Trophoblast cell (in vitro differentiated cells and primary cell): ENCODE data around the gene FOSL2.

Source experiments
- DNase-seq, 2 donors: peaks; one replicate each; pipeline ENCODE4 v3.0.0-alpha.2; 2016
- H2AFZ ChIP-seq: 2 replicates; pipeline ENCODE4 v1.6.1; 2013; ENCODE audit warnings: low read length, moderate library complexity, mild to moderate bottlenecking; ENCODE audit not compliant: insufficient read depth, poor library complexity
- H2AK5ac ChIP-seq: 2 replicates; pipeline ENCODE4 v1.6.1; 2013; ENCODE audit warnings: mild to moderate bottlenecking, low read length
- H2BK120ac ChIP-seq: 2 replicates; pipeline ENCODE4 v1.6.1; 2013; ENCODE audit warnings: low read length, mild to moderate bottlenecking, moderate library complexity; ENCODE audit not compliant: insufficient read depth, poor library complexity
- H2BK12ac ChIP-seq: 2 replicates; pipeline ENCODE4 v1.6.1; 2013; ENCODE audit warnings: mild to moderate bottlenecking, low read length, moderate library complexity
- H2BK5ac ChIP-seq: 2 replicates; pipeline ENCODE4 v1.6.1; 2013; ENCODE audit warnings: low read length, low read depth, moderate library complexity, mild to moderate bottlenecking; ENCODE audit not compliant: poor library complexity
- H3K14ac ChIP-seq: 2 replicates; pipeline ENCODE4 v1.6.1; 2013; ENCODE audit warnings: mild to moderate bottlenecking, low read length
- H3K18ac ChIP-seq: 2 replicates; pipeline ENCODE4 v1.6.1; 2013; ENCODE audit warnings: mild to moderate bottlenecking, low read length
- H3K23ac ChIP-seq: 2 replicates; pipeline ENCODE4 v1.6.1; 2013; ENCODE audit warnings: low read length
- H3K27ac ChIP-seq: 2 replicates; pipeline ENCODE4 v1.5.1; 2013; ENCODE audit warnings: low read depth, mild to moderate bottlenecking, inconsistent platforms, low read length, moderate library complexity
- H3K27me3 ChIP-seq: 2 replicates; pipeline ENCODE4 v1.6.1; 2013; ENCODE audit warnings: inconsistent platforms, mild to moderate bottlenecking, low read length, moderate library complexity; ENCODE audit not compliant: insufficient read depth
- H3K36me3 ChIP-seq, 2 experiments: 1 replicate in 1 of 2; 2 replicates in 1 of 2; pipeline ENCODE4 v1.6.1; 2013; ENCODE audit warnings: low read length in 2 of 2, mild to moderate bottlenecking in 2 of 2, moderate library complexity in 1 of 2; ENCODE audit not compliant: insufficient read depth in 2 of 2, control insufficient read depth in 1 of 2
- H3K4ac ChIP-seq: 2 replicates; pipeline ENCODE4 v1.6.1; 2013; ENCODE audit warnings: low read depth, mild to moderate bottlenecking, low read length, moderate library complexity
- H3K4me1 ChIP-seq, 2 experiments: 1 replicate in 1 of 2; 2 replicates in 1 of 2; pipeline ENCODE4 v1.6.1; 2013; ENCODE audit warnings: low read length in 2 of 2, mild to moderate bottlenecking in 2 of 2, moderate library complexity in 1 of 2; ENCODE audit not compliant: insufficient read depth in 2 of 2, control insufficient read depth in 1 of 2
- H3K4me2 ChIP-seq: 2 replicates; pipeline ENCODE4 v1.6.1; 2013; ENCODE audit warnings: inconsistent platforms, mild to moderate bottlenecking, low read length, moderate library complexity
- H3K4me3 ChIP-seq: 2 replicates; pipeline ENCODE4 v1.5.1; 2013; ENCODE audit warnings: mild to moderate bottlenecking, low read depth, low read length, inconsistent platforms
- H3K79me1 ChIP-seq: one replicate; pipeline ENCODE4 v1.6.1; 2013; ENCODE audit warnings: low read length
- H3K79me2 ChIP-seq: 2 replicates; pipeline ENCODE4 v1.6.1; 2013; ENCODE audit warnings: low read length, mild to moderate bottlenecking; ENCODE audit not compliant: control insufficient read depth, insufficient read depth, poor library complexity
- H3K9ac ChIP-seq: 2 replicates; pipeline ENCODE4 v1.6.1; 2013; ENCODE audit warnings: mild to moderate bottlenecking, low read length
- H3K9me3 ChIP-seq: 2 replicates; pipeline ENCODE4 v1.6.1; 2013; ENCODE audit warnings: low read depth, mild to moderate bottlenecking, control low read depth, inconsistent platforms, low read length; ENCODE audit not compliant: insufficient read depth
- H4K12ac ChIP-seq: 2 replicates; pipeline ENCODE4 v1.6.1; 2013; ENCODE audit warnings: low read depth, mild to moderate bottlenecking, low read length, moderate library complexity
- H4K8ac ChIP-seq: 2 replicates; pipeline ENCODE4 v1.6.1; 2013; ENCODE audit warnings: low read depth, mild to moderate bottlenecking, low read length, moderate library complexity
- H4K91ac ChIP-seq: one replicate; pipeline ENCODE4 v1.6.1; 2013; ENCODE audit warnings: low read depth, mild to moderate bottlenecking, low read length, moderate library complexity
- WGBS: extraction: QIAGEN DNeasy Blood & Tissue Kit; methylation state at CpG from one replicate; pipeline ENCODE4 v1.1.7; 2013; ENCODE audit warnings: missing lambda C conversion rate; ENCODE audit not compliant: insufficient read length, insufficient coverage; ENCODE audit errors: extremely low coverage; 5-methylcytosine and 5-hydroxymethylcytosine counted together

Gene FOSL2

DNA sequence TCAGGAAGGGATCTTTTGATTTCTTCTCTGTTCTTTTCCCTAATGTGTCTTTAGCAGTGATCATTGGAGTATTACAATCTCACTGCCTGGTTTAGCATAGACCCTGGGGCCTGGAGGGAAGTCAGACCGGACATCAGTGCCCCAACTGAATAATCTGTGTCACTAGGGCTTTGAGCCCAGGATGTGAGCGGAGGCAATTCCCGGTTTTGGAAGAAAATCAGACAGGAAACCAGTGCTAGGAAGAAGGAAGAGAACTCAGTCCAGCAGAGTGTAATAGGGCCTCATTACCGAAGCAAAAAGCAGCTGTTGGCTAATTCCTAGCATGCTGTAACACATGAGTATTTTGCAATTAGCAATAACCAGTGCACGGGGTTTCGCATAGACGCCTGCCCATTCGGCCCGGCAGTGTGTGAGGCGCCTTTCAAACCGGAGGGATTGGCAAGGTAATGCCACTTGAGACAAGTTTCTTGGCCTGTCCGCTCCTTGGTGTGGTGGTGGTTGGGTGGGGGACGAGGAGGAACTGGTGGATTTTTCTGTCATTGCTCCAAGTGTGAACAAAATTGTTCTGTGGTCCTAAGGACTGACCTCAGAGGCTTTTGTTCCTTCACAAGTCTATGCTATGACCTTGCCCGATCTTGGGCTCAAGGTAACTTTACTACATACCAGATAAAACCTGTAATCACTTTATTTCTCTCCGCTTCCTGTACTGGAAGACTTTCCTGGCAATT, 2.8 kb downstream of the FOSL2 start:
- H2AK5ac ChIP-seq = no peak overlapping the region
- H3K27me3 ChIP-seq = no peaks in the 10 kb centered on the region
- H2BK5ac ChIP-seq = peak overlapping the region; percentile 70
- H4K12ac ChIP-seq = no peak overlapping the region
- H3K18ac ChIP-seq = peak overlapping the region; percentile 69
- H3K14ac ChIP-seq = peak overlapping the region; percentile 66
- whole genome bisulfite sequencing = no CpG with 5 or more reads among the region's 15 CpGs
- H3K23ac ChIP-seq = no peak overlapping the region
- peak overlapping the region; percentile 65 for H3K9ac ChIP-seq
- peaks cover 4 to 10% of the 10 kb centered on the region in 2 experiments for H3K36me3 ChIP-seq
- H2BK12ac ChIP-seq = peak overlapping the region; percentile 72
- peaks cover 46% of the 10 kb centered on the region for H3K79me2 ChIP-seq
- no peaks in the 10 kb centered on the region for H3K9me3 ChIP-seq
- peak overlapping the region; percentile 17 for H4K8ac ChIP-seq
- H3K4me1 ChIP-seq = peaks cover 11 to 23% of the 10 kb centered on the region in 2 experiments
- peak overlapping the region; percentile 83 for H3K4me3 ChIP-seq
- H3K4me2 ChIP-seq = peak overlapping the region; percentile 78
- peaks cover 46% of the 10 kb centered on the region for H3K79me1 ChIP-seq
- peak overlapping the region; percentile 45 for H3K27ac ChIP-seq
- no peak overlapping the region for H2AFZ ChIP-seq
- H4K91ac ChIP-seq = peak overlapping the region; percentile 8
- H2BK120ac ChIP-seq = peak overlapping the region; percentile 22
- DNase-seq = peak; percentile 72 to 83
- peak overlapping the region; percentile 92 for H3K4ac ChIP-seq

DNA sequence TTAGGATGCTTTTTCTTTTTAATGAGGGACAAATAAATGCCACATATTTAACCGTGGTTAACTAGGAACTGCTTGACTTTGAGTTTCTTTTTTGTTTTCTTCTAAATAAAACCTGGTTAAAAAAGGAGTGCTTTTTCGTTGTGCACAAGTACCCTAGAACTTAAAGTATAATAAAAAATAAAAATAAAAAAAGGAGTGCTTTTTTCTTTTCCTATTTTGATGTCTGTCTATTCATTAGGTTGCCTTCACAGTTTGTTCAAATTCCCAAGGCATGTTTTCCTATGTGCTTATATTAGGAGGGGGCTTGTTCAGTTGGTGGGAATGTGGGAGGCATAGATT, 4.4 kb downstream of the FOSL2 start:
- Histone ChIP-seq H3K27ac (no peak overlapping the region), H3K9ac (no peak overlapping the region), H3K18ac (no peak overlapping the region), H3K4me1 (peaks cover 6 to 21% of the 10 kb centered on the region in 2 experiments), H4K8ac (no peak overlapping the region), H3K4me3 (no peak overlapping the region), H2BK12ac (no peak overlapping the region), H3K27me3 (no peaks in the 10 kb centered on the region), H3K9me3 (no peaks in the 10 kb centered on the region), H3K23ac (no peak overlapping the region), H4K91ac (no peak overlapping the region), H2BK5ac (no peak overlapping the region), H3K4me2 (no peak overlapping the region), H3K79me2 (peaks cover 49% of the 10 kb centered on the region), H3K14ac (no peak overlapping the region), H3K4ac (no peak overlapping the region), H2AK5ac (no peak overlapping the region), H3K36me3 (peaks cover 5 to 19% of the 10 kb centered on the region in 2 experiments), H4K12ac (no peak overlapping the region), H2BK120ac (no peak overlapping the region), H3K79me1 (peaks cover 35% of the 10 kb centered on the region), H2AFZ (no peak overlapping the region)
- no peak for DNase-seq
- WGBS = no CpG with 5 or more reads among the region's 2 CpGs

DNA sequence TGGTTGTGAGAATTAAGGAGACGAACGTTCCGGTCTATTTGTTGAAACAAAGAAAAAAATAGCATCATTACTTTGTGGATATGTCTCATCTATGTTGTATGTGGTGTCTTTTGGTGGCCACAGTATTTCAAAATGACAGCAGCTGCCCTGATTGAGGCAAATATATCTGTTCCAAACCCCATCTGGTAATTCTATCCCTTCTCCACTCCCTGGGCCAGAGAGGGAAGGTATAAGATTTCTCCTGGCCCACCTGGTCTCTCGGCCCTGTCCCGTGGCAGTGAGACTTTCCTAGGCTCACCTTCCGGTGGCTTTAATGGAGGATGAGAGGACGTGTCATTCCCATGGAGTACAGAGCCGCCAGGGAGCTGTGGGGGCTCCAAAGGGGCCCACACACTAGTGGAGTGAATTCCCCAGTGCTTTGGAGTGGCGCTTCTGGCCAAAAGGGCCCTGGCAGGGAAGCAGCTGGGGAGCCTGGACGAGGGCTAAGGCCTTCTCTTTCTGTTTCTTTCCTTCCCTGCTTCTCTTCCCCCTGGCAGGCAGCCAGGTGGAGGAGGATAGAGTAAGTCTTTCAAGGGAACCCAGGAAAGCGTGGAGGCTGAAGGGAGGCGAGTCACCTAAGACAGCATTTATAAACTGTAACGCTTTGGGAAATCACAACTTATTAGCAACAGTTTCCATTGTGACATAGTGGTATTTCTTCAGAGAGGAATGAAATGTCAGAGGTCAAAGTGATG, 5.6 kb downstream of the FOSL2 start:
- H3K27ac ChIP-seq = no peak overlapping the region
- no peak overlapping the region for H4K91ac ChIP-seq
- H3K9ac ChIP-seq = no peak overlapping the region
- peak in 1 of 2 donors; percentile 54 for DNase-seq
- no peak overlapping the region for H2BK5ac ChIP-seq
- H3K4me3 ChIP-seq = no peak overlapping the region
- no peak overlapping the region for H3K4me2 ChIP-seq
- no peak overlapping the region for H2BK12ac ChIP-seq
- peak overlapping the region; percentile 90 for H3K4ac ChIP-seq
- no peak overlapping the region for H4K12ac ChIP-seq
- peak overlapping the region; percentile 22 for H3K14ac ChIP-seq
- no peak overlapping the region for H4K8ac ChIP-seq
- H3K9me3 ChIP-seq = no peaks in the 10 kb centered on the region
- H3K79me1 ChIP-seq = peaks cover 24% of the 10 kb centered on the region
- WGBS = no CpG with 5 or more reads among the region's 13 CpGs
- H3K36me3 ChIP-seq = peaks cover 11 to 29% of the 10 kb centered on the region in 2 experiments
- H3K79me2 ChIP-seq = peaks cover 48% of the 10 kb centered on the region
- H3K18ac ChIP-seq = peak overlapping the region; percentile 72
- H2AK5ac ChIP-seq = no peak overlapping the region
- H3K27me3 ChIP-seq = no peaks in the 10 kb centered on the region
- H2BK120ac ChIP-seq = no peak overlapping the region
- peak overlapping the region; percentile 17 for H2AFZ ChIP-seq
- no peak overlapping the region for H3K23ac ChIP-seq
- peaks cover 6 to 21% of the 10 kb centered on the region in 2 experiments for H3K4me1 ChIP-seq

DNA sequence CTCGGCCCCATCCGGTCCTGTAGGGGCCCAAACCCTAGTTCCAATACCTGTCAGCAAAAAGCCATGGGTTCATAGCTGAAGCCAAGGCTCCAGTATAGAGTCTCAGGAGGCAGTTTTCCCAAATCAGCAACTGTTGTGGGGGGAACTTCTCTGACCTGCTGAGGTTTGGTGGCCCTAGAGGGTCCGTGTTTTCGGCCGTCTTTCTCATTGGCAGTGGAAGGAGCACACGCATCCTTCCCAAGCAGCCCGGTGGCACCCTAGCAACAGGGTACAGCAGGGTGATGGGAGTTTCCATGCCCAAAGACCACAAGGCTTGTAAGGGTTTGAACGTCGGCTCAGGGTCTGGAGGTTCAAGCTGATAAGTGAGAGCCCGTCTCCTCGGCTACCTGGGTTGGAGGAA, 6.6 kb downstream of the FOSL2 start:
- H3K23ac ChIP-seq = no peak overlapping the region
- no peaks in the 10 kb centered on the region for H3K9me3 ChIP-seq
- H3K4me1 ChIP-seq = peaks cover 6 to 21% of the 10 kb centered on the region in 2 experiments
- no peak overlapping the region for H2BK120ac ChIP-seq
- no peak for DNase-seq
- no peak overlapping the region for H4K8ac ChIP-seq
- H3K79me1 ChIP-seq = peaks cover 17% of the 10 kb centered on the region
- no peak overlapping the region for H4K91ac ChIP-seq
- no peak overlapping the region for H3K27ac ChIP-seq
- no peak overlapping the region for H4K12ac ChIP-seq
- H3K27me3 ChIP-seq = no peaks in the 10 kb centered on the region
- H3K18ac ChIP-seq = peak overlapping the region; percentile 20
- H3K4ac ChIP-seq = peak overlapping the region; percentile 90
- H2BK12ac ChIP-seq = no peak overlapping the region
- no peak overlapping the region for H3K14ac ChIP-seq
- WGBS = no CpG with 5 or more reads among the region's 11 CpGs
- H3K4me2 ChIP-seq = no peak overlapping the region
- peaks cover 40% of the 10 kb centered on the region for H3K79me2 ChIP-seq
- H3K4me3 ChIP-seq = no peak overlapping the region
- H2BK5ac ChIP-seq = no peak overlapping the region
- H3K36me3 ChIP-seq = peaks cover 21 to 39% of the 10 kb centered on the region in 2 experiments
- no peak overlapping the region for H2AK5ac ChIP-seq
- H3K9ac ChIP-seq = no peak overlapping the region
- H2AFZ ChIP-seq = no peak overlapping the region
